ENCODE results near the gene FAM184A.

Gene FAM184A

GRCh38 chr6:119040229-119040628 lies 38.2 kb downstream of the FAM184A start:
- no peak for TF ChIP-seq CTCF (IDR thresholded peaks at IDR 0.05; ENCODE audit: insufficient read depth, low read depth, low read length, missing control alignments)
- no peak overlapping the region for H3K4me3 ChIP-seq (ENCODE audit: low read length)
- no peak for DNase-seq (ENCODE audit: low read depth)

- H3K4me3 ChIP-seq (ENCODE audit: low read length) = no peak overlapping the region
- TF ChIP-seq CTCF (IDR thresholded peaks at IDR 0.05; ENCODE audit: insufficient read depth, low read depth, low read length, missing control alignments) = no peak
- DNase-seq (ENCODE audit: low read depth) = no peak
Observed at GRCh38 chr6:119037941-119038623, 40.4 kb downstream of the FAM184A start.

- no peak for DNase-seq (ENCODE audit: low read depth)
- no peak overlapping the region for H3K4me3 ChIP-seq (ENCODE audit: low read length)
- TF ChIP-seq CTCF (IDR thresholded peaks at IDR 0.05; ENCODE audit: insufficient read depth, low read depth, low read length, missing control alignments) = no peak
Observed at GRCh38 chr6:119037264-119037663, 41.2 kb downstream of the FAM184A start.

GRCh38 chr6:119036081-119036480 lies 42.4 kb downstream of the FAM184A start:
- no peak for DNase-seq (ENCODE audit: low read depth)
- no peak overlapping the region for H3K4me3 ChIP-seq (ENCODE audit: low read length)
- no peak for TF ChIP-seq CTCF (IDR thresholded peaks at IDR 0.05; ENCODE audit: insufficient read depth, low read depth, low read length, missing control alignments)

- H3K4me3 ChIP-seq (ENCODE audit: low read length) = no peak overlapping the region
- no peak for DNase-seq (ENCODE audit: low read depth)
Observed at GRCh38 chr6:119035459-119035858, 43.0 kb downstream of the FAM184A start.

GRCh38 chr6:119034827-119035458 lies 43.5 kb downstream of the FAM184A start:
- TF ChIP-seq CTCF (IDR thresholded peaks at IDR 0.05; ENCODE audit: insufficient read depth, low read depth, low read length, missing control alignments) = no peak
- DNase-seq (ENCODE audit: low read depth) = no peak
- H3K4me3 ChIP-seq (ENCODE audit: low read length) = no peak overlapping the region

More at GRCh38 chr6:119035459-119035858, 43.0 kb downstream of the FAM184A start:
- no peak for TF ChIP-seq CTCF (IDR thresholded peaks at IDR 0.05; ENCODE audit: insufficient read depth, low read depth, low read length, missing control alignments)

- DNase-seq (ENCODE audit: low read depth) = no peak
- H3K4me3 ChIP-seq (ENCODE audit: low read length) = no peak overlapping the region
- TF ChIP-seq CTCF (IDR thresholded peaks at IDR 0.05; ENCODE audit: insufficient read depth, low read depth, low read length, missing control alignments) = no peak
Observed at GRCh38 chr6:119032428-119032827, 46.0 kb downstream of the FAM184A start.
